IMR-90 (cell line): ENCODE data around the gene POLR3E. TPM values are rescaled to one million over a fixed set of nuclear protein-coding genes. Genes with fewer than 3 reads are reported as not detected.

ENCODE experiments used
- ATAC-seq: fragments of 200-7000 bp; cut with Tn5 transposase; 2 replicates; pipeline ENCODE4 v1.9.1; 2020; ENCODE audit warnings: low read depth, mild to moderate bottlenecking, moderate library complexity
- BruUV-seq: library from RNA; stranded (reverse); fragments of 400-500 nt; replicated peaks from 2 replicates; lab custom pipeline; 2021; lab: Mats Ljungman, UMichigan
- CTCF ChIA-PET: fragments of 300-600 bp; formaldehyde crosslinking; extraction: SDS; loops from one replicate; lab custom pipeline; 2021; ENCODE audit warnings: antibody characterized with exemption; lab: Yijun Ruan, JAX
- POLR2A ChIA-PET: fragments of 300-600 bp; sonication (Branson Sonifier 250); formaldehyde crosslinking; loops from one replicate; lab custom pipeline; 2022; ENCODE audit warnings: antibody characterized with exemption; ENCODE audit not compliant: unreplicated experiment; lab: Charles Lee
- DNase-seq: peaks from one replicate; pipeline ENCODE4 v3.0.0; 2013
- H2AFZ ChIP-seq: replicated peaks from 2 replicates; pipeline ENCODE3; 2013; ENCODE audit warnings: low read length, mild to moderate bottlenecking; ENCODE audit not compliant: poor library complexity
- H2AK5ac ChIP-seq: 2 replicates; pipeline ENCODE4 v1.6.1; 2013; ENCODE audit warnings: low read depth, low read length, inconsistent platforms
- H2AK9ac ChIP-seq: replicated peaks from 2 replicates; pipeline ENCODE3; 2013; ENCODE audit warnings: mild to moderate bottlenecking, low read depth, low read length, moderate library complexity; ENCODE audit not compliant: poor library complexity
- H2BK120ac ChIP-seq: 2 replicates; pipeline ENCODE4 v1.6.1; 2013; ENCODE audit warnings: low read depth, low read length, inconsistent platforms
- H2BK15ac ChIP-seq: 3 replicates; pipeline ENCODE4 v1.6.1; 2013; ENCODE audit warnings: low read depth, low read length, inconsistent platforms
- H2BK20ac ChIP-seq: 2 replicates; pipeline ENCODE4 v1.6.1; 2013; ENCODE audit warnings: low read depth, mild to moderate bottlenecking, inconsistent platforms, low read length, moderate library complexity
- H2BK5ac ChIP-seq: 2 replicates; pipeline ENCODE4 v1.6.1; 2013; ENCODE audit warnings: mild to moderate bottlenecking, low read depth, low read length, inconsistent platforms; ENCODE audit not compliant: poor library complexity, severe bottlenecking
- H3K14ac ChIP-seq: replicated peaks from 2 replicates; pipeline ENCODE4 v1.6.1; 2013; ENCODE audit warnings: low read depth, low read length, inconsistent platforms
- H3K18ac ChIP-seq: 2 replicates; pipeline ENCODE4 v1.6.1; 2013; ENCODE audit warnings: low read depth, low read length, control low read depth
- H3K23ac ChIP-seq: 2 replicates; pipeline ENCODE4 v1.6.1; 2013; ENCODE audit warnings: low read depth, low read length, inconsistent platforms
- H3K27ac ChIP-seq: 2 replicates; pipeline ENCODE4 v1.5.1; 2013; ENCODE audit warnings: mild to moderate bottlenecking, control low read depth, low read length; ENCODE audit not compliant: insufficient read depth
- H3K27me3 ChIP-seq: 2 replicates; pipeline ENCODE4 v1.6.1; 2013; ENCODE audit warnings: low read length; ENCODE audit not compliant: control insufficient read depth, insufficient read depth
- H3K36me3 ChIP-seq: 2 replicates; pipeline ENCODE4 v1.6.1; 2013; ENCODE audit warnings: low read length, mixed read lengths; ENCODE audit not compliant: control insufficient read depth, insufficient read depth
- H3K4ac ChIP-seq: 2 replicates; pipeline ENCODE4 v1.6.1; 2013; ENCODE audit warnings: low read depth, low read length, inconsistent platforms
- H3K4me1 ChIP-seq: 2 replicates; pipeline ENCODE4 v1.6.1; 2013; ENCODE audit warnings: low read length, mixed read lengths; ENCODE audit not compliant: control insufficient read depth, insufficient read depth
- H3K4me2 ChIP-seq: 2 replicates; pipeline ENCODE4 v1.6.1; 2013; ENCODE audit warnings: low read depth, mild to moderate bottlenecking, control low read depth, low read length, moderate library complexity
- H3K4me3 ChIP-seq: 2 replicates; pipeline ENCODE4 v1.5.1; 2013; ENCODE audit warnings: low read depth, mild to moderate bottlenecking, control low read depth, low read length, moderate library complexity; ENCODE audit not compliant: insufficient read depth
- H3K56ac ChIP-seq: 2 replicates; pipeline ENCODE4 v1.6.1; 2013; ENCODE audit warnings: low read length, inconsistent platforms; ENCODE audit not compliant: insufficient read depth; ENCODE audit errors: extremely low read depth
- H3K79me1 ChIP-seq, 2 experiments: 2 replicates each; pipeline ENCODE4 v1.6.1; 2013; ENCODE audit warnings: low read length in 2 of 2, inconsistent platforms in 1 of 2, low read depth in 1 of 2
- H3K9ac ChIP-seq: 2 replicates; pipeline ENCODE4 v1.6.1; 2013; ENCODE audit warnings: low read depth, low read length, control low read depth
- H3K9me1 ChIP-seq: 2 replicates; pipeline ENCODE4 v1.6.1; 2013; ENCODE audit warnings: low read length, inconsistent platforms; ENCODE audit not compliant: insufficient read depth
- H3K9me3 ChIP-seq: 2 replicates; pipeline ENCODE4 v1.6.1; 2013; ENCODE audit warnings: low read length; ENCODE audit not compliant: control insufficient read depth, insufficient read depth
- H4K20me1 ChIP-seq: 2 replicates; pipeline ENCODE4 v1.6.1; 2013; ENCODE audit warnings: low read length, inconsistent platforms; ENCODE audit not compliant: insufficient read depth
- H4K5ac ChIP-seq: 2 replicates; pipeline ENCODE4 v1.6.1; 2013; ENCODE audit warnings: mild to moderate bottlenecking, low read depth, low read length, control low read depth
- H4K8ac ChIP-seq, 2 experiments: 2 replicates each; pipeline ENCODE4 v1.6.1; 2013; ENCODE audit warnings: low read depth in 2 of 2, low read length in 2 of 2, control low read depth in 1 of 2, inconsistent platforms in 1 of 2
- H4K91ac ChIP-seq: 2 replicates; pipeline ENCODE4 v1.6.1; 2013; ENCODE audit warnings: low read depth, low read length, inconsistent platforms; ENCODE audit not compliant: insufficient read depth
- BHLHE40 ChIP-seq: fragments of 150-350 bp; IDR thresholded peaks from 2 replicates; pipeline ENCODE4 v1.6.1; 2016; ENCODE audit warnings: mild to moderate bottlenecking, low read depth, low read length
- CEBPB ChIP-seq: IDR thresholded peaks from 2 replicates; pipeline ENCODE4 v1.6.1; 2012; ENCODE audit warnings: low read depth, low read length, improper control_type of control experiment
- CHD1 ChIP-seq: IDR thresholded peaks from 2 replicates; pipeline ENCODE4 v1.6.1; 2012; ENCODE audit warnings: low read depth, low read length, improper control_type of control experiment
- FOS ChIP-seq: fragments of 150-350 bp; IDR thresholded peaks from 2 replicates; pipeline ENCODE4 v1.6.1; 2016; ENCODE audit warnings: low read depth, low read length
- MAFK ChIP-seq: IDR thresholded peaks from 2 replicates; pipeline ENCODE4 v1.6.1; 2012; ENCODE audit warnings: low read depth, low read length, improper control_type of control experiment
- MXI1 ChIP-seq: IDR thresholded peaks from 2 replicates; pipeline ENCODE4 v1.6.1; 2012; ENCODE audit warnings: low read depth, mild to moderate bottlenecking, low read length, moderate library complexity, borderline replicate concordance
- NFE2L2 ChIP-seq: fragments of 150-350 bp; IDR thresholded peaks from 2 replicates; pipeline ENCODE4 v1.6.1; 2016; ENCODE audit warnings: low read depth, mild to moderate bottlenecking, low read length
- POLR2A ChIP-seq: IDR thresholded peaks from 2 replicates; pipeline ENCODE4 v1.6.1; 2012; ENCODE audit warnings: mild to moderate bottlenecking, low read depth, low read length
- RAD21 ChIP-seq: IDR thresholded peaks from 2 replicates; pipeline ENCODE4 v1.6.1; 2012; ENCODE audit warnings: low read length, improper control_type of control experiment
- RCOR1 ChIP-seq: IDR thresholded peaks from 2 replicates; pipeline ENCODE4 v1.6.1; 2012; ENCODE audit warnings: mild to moderate bottlenecking, low read length, improper control_type of control experiment; ENCODE audit not compliant: insufficient replicate concordance
- RFX5 ChIP-seq: IDR thresholded peaks from 2 replicates; pipeline ENCODE4 v1.8.0; 2012; ENCODE audit warnings: low read depth, mild to moderate bottlenecking, low read length, moderate library complexity
- SMC3 ChIP-seq: fragments of 150-350 bp; IDR thresholded peaks from 2 replicates; pipeline ENCODE4 v1.6.1; 2016; ENCODE audit warnings: low read depth, mild to moderate bottlenecking, antibody characterized with exemption, low read length, moderate library complexity
- WGBS, 2 experiments: methylation state at CpG; one replicate each; pipeline versions ENCODE4 v1.1.5 to v1.1.7; 2013; ENCODE audit warnings: missing lambda C conversion rate in 2 of 2; ENCODE audit not compliant: insufficient read length in 1 of 2; ENCODE audit errors: extremely low coverage in 2 of 2; 5-methylcytosine and 5-hydroxymethylcytosine counted together
- dilution Hi-C: fragments of 300-500 bp; cut with HindIII; formaldehyde crosslinking; loops from one replicate; pipeline ENCODE4 v1.14.3; 2018; ENCODE audit warnings: low sequenced_read_pairs; ENCODE audit not compliant: unreplicated experiment
- in situ Hi-C: fragments of 300-500 bp; cut with MboI; formaldehyde crosslinking; loops from 3 replicates; pipeline ENCODE4 v1.14.3; 2019; ENCODE audit warnings: low sequenced_read_pairs, inconsistent platforms, mixed read lengths
- intact Hi-C: fragments of 100-400 bp; cut with micrococcal nuclease; formaldehyde crosslinking; loops from 2 replicates; pipeline ENCODE4 v1.10.0; 2022
- polyA plus RNA-seq, 3 experiments: library from polyadenylated mRNA; depleted of rRNA; stranded (reverse); fragments of >200 nt; gene quantifications; 2 replicates each; pipeline ENCODE4 v1.2.3, GENCODE V29; 2012; ENCODE audit warnings: low replicate concordance in 1 of 3
- total RNA-seq: library from RNA; depleted of rRNA; stranded (reverse); fragments of >200 nt; gene quantifications from 2 replicates; pipeline ENCODE4 v1.2.3, GENCODE V29; 2012
- TF ChIP-seq, protein P1 (sequence below): conservative IDR thresholded peaks from 2 replicates; pipeline ENCODE4 v1.5.1; 2012; ENCODE audit warnings: mild to moderate bottlenecking, low read depth, low read length, improper control_type of control experiment
- TF ChIP-seq, protein P2 (sequence below): fragments of 150-350 bp; IDR thresholded peaks from 2 replicates; pipeline ENCODE4 v1.6.1; 2016; ENCODE audit warnings: low read depth, mild to moderate bottlenecking, low read length, moderate library complexity, borderline replicate concordance
- TF ChIP-seq, protein P3 (sequence below): fragments of 150-350 bp; IDR thresholded peaks from 2 replicates; pipeline ENCODE4 v1.6.1; 2017; ENCODE audit warnings: mild to moderate bottlenecking, antibody characterized with exemption, low read length, low read depth

Gene POLR3E
- total and polyA plus RNA-seq, 2 of the 4 experiments (the other 2 are of a cell fraction), result 19.9 to 46.0 TPM

DNA sequence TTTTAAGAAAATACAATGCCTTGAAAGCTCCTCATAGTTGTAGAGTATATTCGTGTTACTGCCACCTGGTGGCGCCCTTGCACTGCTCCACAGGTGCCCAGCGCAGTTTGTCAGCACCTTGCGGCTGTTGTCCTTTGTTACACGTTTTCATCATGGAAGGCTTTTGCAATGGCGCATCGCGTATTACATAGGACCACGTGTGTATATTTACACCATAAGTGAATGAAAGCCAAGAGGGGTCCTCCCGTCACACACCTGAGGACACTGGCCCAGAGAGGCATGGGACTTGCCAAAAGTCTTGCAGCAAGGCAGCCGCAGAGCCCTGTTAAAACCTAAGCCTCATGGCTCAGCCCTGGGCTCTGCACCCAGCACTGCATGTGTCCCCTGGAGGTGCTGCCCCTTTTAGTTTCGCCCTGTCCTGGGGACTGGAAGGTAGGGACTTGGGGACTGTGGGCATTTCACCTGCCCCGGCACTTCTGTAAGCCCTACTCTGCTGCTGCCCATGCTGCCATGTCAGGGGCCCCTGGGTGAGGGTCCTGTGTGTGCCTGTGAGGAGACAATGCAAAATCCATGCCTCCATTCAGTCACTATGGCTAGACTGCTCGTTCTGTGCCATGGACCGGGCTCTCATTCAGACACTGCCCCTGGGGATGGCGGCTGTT is 24.3 kb downstream of the POLR3E start:
- DNase-seq, result peak; percentile 70
- peak; percentile 79 for ATAC-seq
- H2BK120ac ChIP-seq, result no peak overlapping the region
- no peak overlapping the region for H3K56ac ChIP-seq
- BruUV-seq, result no TSS peak
- H4K5ac ChIP-seq, result no peak overlapping the region
- H2BK20ac ChIP-seq, result no peak overlapping the region
- H2AK5ac ChIP-seq, result no peak overlapping the region; the same call in 1 of the 2 replicates
- no peaks in the 10 kb centered on the region for H3K4me1 ChIP-seq
- no peak overlapping the region for H2BK5ac ChIP-seq
- H3K4me3 ChIP-seq, result no peak overlapping the region
- dilution Hi-C loops (no loop called here), intact Hi-C loops (loop anchor here (5.0 kb wide), 1 partner anchor 764 kb away; no protein-coding TSS in a partner anchor), in situ Hi-C loops (no loop called here)
- no peak overlapping the region for H3K4ac ChIP-seq
- no peak overlapping the region for H3K4me2 ChIP-seq
- no peak overlapping the region for H4K91ac ChIP-seq
- H3K27ac ChIP-seq, result no peak overlapping the region
- POLR2A ChIA-PET, result no interaction called here
- H2AFZ ChIP-seq, result peak overlapping the region; percentile 9
- 48% methylated on average over 10 of the region's 16 CpGs; no CpG with 5 or more reads in 1 of the 2 experiments for WGBS, 2 experiments
- H4K20me1 ChIP-seq, result peaks cover 19% of the 10 kb centered on the region
- peaks cover 0 to 17% of the 10 kb centered on the region in 2 experiments; a peak in 2 of 4 replicates for H3K79me1 ChIP-seq
- no peak overlapping the region for H2BK15ac ChIP-seq
- no peaks in the 10 kb centered on the region for H3K9me3 ChIP-seq
- H3K36me3 ChIP-seq, result peaks cover 48% of the 10 kb centered on the region
- no peaks in the 10 kb centered on the region for H3K27me3 ChIP-seq
- H3K9ac ChIP-seq, result no peak overlapping the region
- no peak overlapping the region for H3K23ac ChIP-seq
- H3K18ac ChIP-seq, result no peak overlapping the region
- H3K14ac ChIP-seq, result no peak overlapping the region
- CTCF ChIA-PET, result interaction anchor here (0.6 to 1.0 kb wide), 5 partner anchors 9 to 1162 kb away, joined by 3 to 4 read pairs (median 3); no protein-coding TSS in a partner anchor
- H3K9me1 ChIP-seq, result no peaks in the 10 kb centered on the region
- H2AK9ac ChIP-seq, result peak overlapping the region; percentile 22
- no peak overlapping the region for H4K8ac ChIP-seq
- no peak for TF ChIP-seq NFE2L2
- TF ChIP-seq RAD21, result peak; percentile 95
- TF ChIP-seq, protein P1, sequence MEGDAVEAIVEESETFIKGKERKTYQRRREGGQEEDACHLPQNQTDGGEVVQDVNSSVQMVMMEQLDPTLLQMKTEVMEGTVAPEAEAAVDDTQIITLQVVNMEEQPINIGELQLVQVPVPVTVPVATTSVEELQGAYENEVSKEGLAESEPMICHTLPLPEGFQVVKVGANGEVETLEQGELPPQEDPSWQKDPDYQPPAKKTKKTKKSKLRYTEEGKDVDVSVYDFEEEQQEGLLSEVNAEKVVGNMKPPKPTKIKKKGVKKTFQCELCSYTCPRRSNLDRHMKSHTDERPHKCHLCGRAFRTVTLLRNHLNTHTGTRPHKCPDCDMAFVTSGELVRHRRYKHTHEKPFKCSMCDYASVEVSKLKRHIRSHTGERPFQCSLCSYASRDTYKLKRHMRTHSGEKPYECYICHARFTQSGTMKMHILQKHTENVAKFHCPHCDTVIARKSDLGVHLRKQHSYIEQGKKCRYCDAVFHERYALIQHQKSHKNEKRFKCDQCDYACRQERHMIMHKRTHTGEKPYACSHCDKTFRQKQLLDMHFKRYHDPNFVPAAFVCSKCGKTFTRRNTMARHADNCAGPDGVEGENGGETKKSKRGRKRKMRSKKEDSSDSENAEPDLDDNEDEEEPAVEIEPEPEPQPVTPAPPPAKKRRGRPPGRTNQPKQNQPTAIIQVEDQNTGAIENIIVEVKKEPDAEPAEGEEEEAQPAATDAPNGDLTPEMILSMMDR, result peak; percentile 91
- no peak for TF ChIP-seq RCOR1
- TF ChIP-seq FOS, result no peak
- peak; percentile 14; the same call in 1 of the 2 replicates for TF ChIP-seq BHLHE40
- no peak for TF ChIP-seq RFX5
- peak; percentile 57; the same call in 1 of the 2 replicates for TF ChIP-seq MXI1
- TF ChIP-seq, protein P2, sequence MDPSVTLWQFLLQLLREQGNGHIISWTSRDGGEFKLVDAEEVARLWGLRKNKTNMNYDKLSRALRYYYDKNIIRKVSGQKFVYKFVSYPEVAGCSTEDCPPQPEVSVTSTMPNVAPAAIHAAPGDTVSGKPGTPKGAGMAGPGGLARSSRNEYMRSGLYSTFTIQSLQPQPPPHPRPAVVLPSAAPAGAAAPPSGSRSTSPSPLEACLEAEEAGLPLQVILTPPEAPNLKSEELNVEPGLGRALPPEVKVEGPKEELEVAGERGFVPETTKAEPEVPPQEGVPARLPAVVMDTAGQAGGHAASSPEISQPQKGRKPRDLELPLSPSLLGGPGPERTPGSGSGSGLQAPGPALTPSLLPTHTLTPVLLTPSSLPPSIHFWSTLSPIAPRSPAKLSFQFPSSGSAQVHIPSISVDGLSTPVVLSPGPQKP, result no peak
- TF ChIP-seq CHD1, result no peak
- peak; percentile 85 for TF ChIP-seq SMC3
- TF ChIP-seq, protein P3, sequence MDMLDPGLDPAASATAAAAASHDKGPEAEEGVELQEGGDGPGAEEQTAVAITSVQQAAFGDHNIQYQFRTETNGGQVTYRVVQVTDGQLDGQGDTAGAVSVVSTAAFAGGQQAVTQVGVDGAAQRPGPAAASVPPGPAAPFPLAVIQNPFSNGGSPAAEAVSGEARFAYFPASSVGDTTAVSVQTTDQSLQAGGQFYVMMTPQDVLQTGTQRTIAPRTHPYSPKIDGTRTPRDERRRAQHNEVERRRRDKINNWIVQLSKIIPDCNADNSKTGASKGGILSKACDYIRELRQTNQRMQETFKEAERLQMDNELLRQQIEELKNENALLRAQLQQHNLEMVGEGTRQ, result no peak
- TF ChIP-seq POLR2A, result no peak
- peak; percentile 50; the same call in 1 of the 2 replicates for TF ChIP-seq CEBPB
- no peak for TF ChIP-seq MAFK
